ENCODE data around the gene CACNA1B.
"Not testable (repeated sequence)": the region's sequence is repeated elsewhere in the genome, so short reads cannot be mapped to it uniquely, and the experiment has no call there.

CACNA1B gene

DNA sequence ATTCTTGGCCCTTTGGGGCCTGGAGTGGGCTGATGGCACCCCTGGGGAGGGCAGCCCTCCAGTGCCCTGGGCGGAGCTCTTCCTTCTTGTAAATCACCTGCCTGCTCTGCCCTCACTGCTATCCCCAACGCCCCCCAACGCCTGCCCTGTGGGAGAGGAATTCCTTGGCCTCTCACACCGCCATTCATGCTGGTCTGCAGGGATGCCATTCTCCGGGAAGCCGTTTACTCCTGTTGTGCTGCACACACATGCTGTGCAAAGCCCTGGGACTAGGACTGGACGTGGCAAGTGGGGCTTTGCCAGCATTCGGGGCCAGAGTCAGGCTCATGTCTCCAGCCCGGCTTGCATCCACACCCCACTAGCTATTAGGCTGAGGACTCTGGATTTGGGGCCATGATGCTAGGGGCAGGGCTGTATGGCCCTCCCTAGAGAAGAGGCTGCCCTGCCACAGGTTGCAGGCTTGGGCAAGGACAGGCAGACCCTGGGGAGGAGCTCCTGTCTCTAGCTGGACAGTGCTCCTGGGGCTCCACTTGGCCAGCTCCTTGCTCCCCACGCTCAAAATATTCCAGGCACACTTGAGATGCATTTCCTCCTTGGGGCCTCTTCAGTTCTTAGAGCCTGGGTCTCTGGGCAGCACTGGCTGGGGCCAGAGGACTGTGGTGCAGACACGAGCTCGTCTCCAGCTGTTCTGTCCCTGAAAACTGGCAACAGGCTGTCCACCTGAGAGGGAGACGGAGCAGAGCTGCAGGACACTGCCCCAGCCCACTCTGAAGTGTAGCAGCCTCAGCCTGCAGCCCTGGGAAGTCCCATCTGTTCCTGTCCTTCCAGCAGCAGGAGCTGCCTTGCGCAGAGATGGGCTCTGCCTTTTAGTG, 226.9 kb downstream of the CACNA1B start:
- no peak for DNase-seq

DNA sequence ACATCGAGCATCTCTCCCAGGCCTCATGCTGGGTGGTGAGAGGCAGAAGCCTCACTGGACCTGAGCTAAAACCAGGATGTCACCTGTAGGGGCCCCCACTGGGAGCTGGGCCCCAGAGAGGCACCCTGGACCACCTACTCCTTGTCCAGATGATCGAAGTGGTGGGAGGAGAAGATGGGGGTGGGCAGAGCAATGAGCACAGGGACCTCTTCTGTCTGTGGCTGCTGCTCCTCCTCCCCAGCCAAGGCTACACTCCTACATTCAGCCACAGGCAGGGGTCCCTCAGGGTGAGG, 227.5 kb downstream of the CACNA1B start:
- no peak for DNase-seq

DNA sequence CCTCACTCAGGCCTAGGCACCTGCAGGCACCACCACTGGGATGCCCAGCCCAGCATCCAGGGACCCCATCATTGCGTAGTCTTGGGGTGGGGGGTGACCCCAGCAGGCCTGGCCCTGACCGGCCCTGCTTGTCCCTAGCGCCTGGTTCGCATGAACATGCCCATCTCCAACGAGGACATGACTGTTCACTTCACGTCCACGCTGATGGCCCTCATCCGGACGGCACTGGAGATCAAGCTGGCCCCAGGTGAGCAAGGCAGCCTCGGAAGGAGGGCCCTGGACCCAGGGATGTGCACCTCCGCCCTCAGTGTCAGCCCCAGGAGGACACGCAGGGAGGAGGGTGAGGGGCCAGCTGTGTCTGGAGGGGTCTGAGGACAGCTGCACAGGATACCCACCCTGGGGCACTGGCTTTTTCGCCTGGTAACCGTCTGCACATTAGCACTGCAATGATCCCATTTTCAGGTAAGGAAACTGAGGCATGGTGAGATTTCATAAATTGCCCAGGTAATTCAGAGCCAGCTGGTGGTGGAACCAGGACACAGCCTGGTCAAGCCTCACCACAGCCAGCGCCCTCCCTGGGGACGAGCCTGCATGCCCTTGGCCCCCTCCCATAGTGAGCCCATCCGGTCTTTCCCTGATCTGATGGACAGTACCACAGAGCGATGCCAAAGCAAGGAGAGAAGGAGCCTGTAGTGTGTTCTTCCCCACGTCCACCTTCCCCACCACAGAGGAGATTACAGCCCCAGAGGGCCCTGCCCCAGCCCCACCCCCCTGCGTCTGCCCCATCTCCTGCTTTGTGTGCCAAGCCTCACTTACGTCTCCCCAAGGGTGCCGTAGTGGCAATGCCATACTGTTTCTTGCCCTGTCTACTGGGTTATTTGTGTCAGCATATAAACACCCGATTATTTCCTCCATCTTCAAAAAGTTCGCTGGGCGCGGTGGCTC, 228.3 kb downstream of the CACNA1B start:
- DNase-seq = no peak

DNA sequence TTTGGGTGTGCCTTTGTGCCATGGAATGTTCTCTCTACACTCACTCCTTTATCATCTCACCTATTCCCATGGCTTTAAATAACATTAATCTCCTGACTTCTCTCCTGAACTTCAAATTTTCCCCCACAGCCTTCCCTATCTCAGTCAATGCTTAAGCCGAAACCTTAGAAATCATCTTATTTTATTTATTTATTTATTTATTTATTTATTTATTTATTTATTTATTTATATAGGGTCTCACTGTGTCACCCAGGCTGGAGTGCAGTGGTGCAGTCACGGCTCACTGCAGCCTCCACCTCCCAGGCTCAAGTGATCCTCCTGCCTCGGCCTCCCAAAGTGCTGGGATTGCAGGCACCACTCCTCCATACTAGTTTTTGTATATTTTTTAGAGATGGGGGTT, 229.5 kb downstream of the CACNA1B start:
- not testable (repeated sequence) for DNase-seq

DNA sequence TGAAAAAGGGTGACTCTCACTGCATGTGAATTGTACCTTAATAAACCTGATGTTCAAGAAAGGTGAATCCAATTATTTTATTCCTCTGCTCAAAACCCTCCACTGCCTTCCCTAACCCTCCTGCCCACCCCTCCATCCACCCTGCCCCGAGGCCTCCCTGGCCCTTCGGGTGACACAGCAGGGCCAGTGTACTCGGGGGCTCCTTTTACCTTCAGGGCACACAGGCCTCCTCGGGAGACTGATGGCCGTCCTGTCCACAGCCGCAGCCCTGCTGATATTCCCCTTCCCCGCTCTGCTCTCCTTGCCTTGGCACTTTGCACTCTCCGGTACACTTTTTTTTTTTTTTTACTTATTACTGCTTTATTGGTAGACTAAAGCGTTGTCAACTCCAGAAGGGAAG, 234.0 kb downstream of the CACNA1B start:
- DNase-seq = no peak

DNA sequence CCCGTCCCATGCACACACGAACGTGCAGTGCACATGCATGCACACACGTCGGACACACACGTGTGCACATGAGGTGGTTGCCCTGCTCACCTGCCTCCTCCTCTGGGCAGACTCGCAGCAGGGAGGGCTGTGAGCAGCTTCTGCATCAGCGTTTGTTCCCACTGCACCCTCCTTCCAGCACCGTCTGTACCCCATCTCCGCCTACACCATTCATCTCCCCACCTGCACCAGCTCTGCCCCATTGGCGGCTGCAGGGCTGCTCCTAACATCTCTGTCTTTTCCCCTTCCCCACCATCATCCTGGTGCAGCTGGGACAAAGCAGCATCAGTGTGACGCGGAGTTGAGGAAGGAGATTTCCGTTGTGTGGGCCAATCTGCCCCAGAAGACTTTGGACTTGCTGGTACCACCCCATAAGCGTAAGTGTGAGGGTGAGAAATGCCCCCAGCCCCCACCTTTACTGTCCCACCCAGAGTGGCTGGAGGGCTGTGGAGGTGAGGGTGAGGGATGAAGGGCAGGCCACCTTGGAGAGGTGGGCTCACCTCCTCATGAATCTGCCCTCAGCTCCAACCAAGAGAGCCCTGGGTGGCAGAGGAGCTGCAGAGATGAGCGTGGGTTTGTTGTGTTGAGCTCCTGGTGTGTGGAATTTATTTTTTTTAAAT, 234.6 kb downstream of the CACNA1B start:
- no peak for DNase-seq

DNA sequence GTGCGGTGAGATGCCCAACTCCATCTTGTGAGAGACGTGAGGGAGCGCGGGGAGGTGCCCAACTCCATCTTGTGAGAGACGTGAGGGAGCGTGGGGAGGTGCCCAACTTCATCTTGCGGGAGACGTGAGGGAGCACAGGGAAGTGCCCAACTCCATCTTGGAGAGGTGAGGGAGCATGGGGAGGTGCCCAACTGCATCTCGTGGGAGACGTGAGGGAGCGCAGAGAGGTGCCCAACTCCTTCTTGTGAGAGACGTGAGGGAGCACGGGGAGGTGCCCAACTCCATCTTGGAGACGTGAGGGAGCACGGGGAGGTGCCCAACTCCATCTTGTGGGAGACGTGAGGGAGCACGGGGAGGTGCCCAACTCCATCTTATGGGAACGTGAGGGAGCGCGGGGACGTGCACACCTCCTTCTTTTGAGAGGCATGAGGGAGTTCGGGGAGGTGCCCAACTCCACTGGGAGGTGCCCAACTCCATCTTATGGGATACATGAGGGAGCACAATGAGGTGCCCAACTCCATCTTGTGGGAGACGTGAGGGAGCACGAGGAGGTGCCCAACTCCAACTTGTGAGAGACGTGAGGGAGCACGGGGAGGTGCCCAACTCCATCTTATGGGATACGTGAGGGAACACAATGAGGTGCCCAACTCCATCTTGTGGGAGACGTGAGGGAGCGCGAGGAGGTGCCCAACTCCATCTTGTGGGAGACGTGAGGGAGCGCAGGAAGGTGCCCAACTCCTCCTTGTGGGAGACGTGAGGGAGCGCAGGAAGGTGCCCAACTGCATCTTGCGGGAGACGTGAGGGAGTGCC, 235.4 kb downstream of the CACNA1B start:
- DNase-seq = no peak

GRCh38 chr9:138113701-138114325, 236.2 kb downstream of the CACNA1B start:
- DNase-seq = not testable (repeated sequence)

DNA sequence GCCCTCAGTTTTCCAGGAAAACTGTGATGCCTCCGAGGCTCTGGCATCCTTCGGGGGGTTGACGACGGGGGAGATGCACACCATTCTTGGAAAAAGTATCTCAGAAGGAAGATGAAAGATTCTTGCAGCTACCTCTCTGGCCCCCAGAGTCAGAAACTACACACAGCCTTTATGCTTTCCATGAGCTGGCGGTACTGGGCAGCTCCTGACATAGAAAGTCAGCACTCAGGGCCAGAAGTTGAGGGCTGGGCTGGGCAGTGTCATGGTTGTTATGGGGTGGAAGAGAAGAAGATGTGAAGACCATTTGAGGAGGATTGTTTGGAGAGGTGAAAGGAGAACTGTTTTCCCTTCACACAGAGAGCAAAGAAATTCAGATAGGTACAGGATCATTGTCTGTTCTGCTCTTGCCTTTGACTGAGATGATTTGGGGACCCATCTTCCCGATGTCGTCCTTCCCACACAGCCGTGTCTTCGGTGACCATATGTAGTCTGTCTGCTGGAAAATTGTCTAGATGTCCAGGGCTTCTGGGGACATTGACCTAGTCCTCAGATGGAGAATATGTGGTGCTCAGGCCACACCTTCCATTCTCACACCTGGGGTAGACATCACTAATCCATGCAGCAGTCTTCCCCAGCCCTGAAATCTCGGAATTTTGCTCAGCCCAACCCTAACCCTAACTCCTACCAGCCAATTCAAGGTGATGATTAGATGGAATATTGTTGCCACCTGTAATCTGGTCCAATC, 237.1 kb downstream of the CACNA1B start:
- no peak for DNase-seq

GRCh38 chr9:138115506-138115905, 237.9 kb downstream of the CACNA1B start:
- no peak for DNase-seq

DNA sequence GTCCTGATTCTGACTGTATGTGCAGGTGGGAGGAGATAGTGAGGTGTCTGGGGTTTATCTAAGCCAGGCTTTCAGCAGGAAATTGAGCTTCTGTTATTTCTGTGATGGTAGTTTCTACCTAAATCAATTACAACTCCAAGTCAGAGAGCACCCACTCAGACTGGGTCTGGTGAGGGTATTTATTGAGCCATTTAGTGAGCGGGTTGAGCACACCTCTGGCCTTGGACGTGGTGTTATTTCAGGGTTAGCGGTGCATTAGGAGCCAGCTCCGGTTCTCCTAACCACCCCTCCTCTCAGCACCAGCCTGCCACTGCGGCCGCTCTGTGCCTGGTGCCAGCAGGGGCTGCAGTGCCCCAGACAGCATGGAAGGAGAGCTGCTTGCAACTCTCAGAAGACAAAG, 238.9 kb downstream of the CACNA1B start:
- no peak for DNase-seq

- no peak for DNase-seq
Measured at GRCh38 chr9:138117101-138117750, 239.6 kb downstream of the CACNA1B start.

DNA sequence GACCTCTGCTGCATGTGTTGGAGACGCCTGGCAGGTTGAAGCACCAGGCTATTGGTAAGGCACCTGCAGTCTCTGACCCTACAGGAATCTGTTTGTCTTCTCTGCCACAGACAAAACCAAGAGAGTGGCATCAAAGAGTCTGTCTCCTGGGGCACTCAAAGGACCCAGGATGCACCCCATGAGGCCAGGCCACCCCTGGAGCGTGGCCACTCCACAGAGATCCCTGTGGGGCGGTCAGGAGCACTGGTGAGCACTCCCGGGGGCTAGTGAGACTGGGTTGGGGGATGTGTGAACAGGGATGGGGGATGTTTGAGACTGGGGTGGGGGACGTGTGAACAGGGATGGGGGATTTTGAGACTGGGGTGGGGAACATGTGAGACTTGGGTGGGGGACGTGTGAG, 240.3 kb downstream of the CACNA1B start:
- DNase-seq = no peak

DNA sequence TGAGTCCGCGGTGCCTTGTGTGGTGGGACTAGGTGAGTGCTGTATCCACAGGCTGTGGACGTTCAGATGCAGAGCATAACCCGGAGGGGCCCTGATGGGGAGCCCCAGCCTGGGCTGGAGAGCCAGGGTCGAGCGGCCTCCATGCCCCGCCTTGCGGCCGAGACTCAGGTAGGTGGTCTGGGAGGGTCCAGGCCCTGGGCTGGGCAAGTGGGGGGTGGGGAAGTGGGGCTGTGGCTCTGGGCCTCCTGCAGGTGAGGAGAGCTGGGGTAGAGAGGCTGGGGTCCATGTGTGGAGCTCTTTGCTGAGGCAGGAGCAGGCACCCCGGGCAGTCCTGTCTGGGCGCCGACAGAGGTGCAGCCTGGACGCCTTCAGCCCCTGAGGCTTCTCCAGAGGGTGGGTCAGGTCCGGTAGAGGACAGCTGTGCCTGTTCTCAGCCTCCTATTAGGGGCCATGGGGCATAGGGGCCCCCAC, 241.1 kb downstream of the CACNA1B start:
- no peak for DNase-seq

DNA sequence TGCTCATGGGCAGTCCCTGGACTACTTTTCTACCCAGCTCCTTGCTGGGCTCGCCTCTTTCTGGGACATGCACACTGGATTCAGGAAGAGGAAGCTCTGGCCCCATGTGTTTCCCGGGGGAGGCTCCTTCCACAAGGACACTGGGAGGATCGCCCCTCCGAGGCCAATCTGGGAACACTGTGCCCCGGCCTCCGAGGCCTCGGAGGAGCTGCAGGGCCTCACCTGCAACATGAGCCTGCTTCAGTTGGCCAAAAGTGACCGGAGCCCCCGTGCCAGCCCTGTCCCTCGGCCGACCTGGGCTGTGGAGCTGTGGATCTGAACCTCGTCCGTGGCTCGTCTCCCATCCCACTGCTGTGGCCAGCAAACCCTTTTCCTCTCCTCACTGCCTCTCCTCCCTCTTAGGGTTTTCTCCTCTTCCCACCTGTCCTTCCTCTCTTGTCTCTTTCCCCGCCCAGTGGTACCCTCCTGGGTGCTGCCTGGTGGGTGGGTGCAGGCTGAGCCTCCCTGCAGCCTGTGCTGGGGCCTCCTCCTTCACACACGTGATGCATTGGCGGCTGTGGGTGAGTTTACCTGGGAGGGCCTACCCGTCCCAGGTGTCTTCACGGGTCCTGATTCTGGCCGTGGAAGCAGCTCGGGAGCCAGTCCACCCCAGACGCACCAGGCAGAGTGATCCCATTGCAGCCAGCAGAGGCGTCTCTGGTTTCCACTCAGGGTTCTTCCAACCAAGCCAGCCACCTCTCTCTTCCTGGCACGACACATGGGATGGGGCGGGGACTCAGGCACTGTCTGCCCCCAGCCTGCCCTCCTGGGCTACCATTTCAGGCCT, 241.8 kb downstream of the CACNA1B start:
- DNase-seq = no peak

DNA sequence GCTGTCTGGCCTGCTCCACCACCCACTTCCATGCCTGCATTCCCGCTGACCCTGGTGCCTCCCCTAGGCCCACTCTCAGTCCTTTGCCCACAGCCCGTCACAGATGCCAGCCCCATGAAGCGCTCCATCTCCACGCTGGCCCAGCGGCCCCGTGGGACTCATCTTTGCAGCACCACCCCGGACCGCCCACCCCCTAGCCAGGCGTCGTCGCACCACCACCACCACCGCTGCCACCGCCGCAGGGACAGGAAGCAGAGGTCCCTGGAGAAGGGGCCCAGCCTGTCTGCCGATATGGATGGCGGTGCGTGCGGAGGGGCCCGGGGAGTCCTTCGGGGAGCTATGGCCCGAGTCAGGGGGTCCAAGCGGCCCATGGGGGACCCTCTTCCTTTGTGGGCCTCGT, 242.5 kb downstream of the CACNA1B start:
- DNase-seq = no peak

DNA sequence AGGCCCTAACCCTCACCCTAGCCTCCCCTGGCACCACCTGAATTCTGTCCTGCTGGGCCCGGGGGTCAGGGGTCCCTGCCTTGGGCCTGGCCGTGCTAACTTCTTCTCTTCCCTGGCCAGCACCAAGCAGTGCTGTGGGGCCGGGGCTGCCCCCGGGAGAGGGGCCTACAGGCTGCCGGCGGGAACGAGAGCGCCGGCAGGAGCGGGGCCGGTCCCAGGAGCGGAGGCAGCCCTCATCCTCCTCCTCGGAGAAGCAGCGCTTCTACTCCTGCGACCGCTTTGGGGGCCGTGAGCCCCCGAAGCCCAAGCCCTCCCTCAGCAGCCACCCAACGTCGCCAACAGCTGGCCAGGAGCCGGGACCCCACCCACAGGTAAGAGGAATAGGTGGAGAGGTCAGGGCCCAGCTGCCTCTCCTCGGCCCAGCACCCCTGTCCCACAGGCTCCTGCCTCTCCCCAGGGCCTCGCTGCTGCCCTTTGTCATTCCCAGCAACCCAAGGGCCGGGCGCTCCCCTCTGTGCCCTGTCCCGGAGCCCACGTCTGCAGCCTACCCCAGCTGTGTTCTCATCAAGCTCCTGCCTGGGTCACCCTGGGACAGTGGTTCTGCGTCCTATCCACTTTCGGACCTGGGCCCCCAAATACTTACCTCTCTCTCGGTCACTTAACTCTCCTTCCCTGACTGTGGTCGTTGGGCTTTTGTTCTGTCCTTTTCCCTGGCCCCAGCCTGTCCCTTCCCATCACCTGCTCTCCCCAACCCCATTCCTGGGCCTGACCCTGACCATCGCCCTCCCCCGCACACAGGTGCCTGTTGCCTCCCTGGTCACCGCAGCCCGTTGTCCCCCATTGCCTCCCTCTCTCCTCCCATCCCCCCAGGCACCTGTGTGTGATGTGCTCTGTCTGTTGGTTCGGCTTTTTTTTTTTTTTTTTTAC, 243.2 kb downstream of the CACNA1B start:
- no peak for DNase-seq

DNA sequence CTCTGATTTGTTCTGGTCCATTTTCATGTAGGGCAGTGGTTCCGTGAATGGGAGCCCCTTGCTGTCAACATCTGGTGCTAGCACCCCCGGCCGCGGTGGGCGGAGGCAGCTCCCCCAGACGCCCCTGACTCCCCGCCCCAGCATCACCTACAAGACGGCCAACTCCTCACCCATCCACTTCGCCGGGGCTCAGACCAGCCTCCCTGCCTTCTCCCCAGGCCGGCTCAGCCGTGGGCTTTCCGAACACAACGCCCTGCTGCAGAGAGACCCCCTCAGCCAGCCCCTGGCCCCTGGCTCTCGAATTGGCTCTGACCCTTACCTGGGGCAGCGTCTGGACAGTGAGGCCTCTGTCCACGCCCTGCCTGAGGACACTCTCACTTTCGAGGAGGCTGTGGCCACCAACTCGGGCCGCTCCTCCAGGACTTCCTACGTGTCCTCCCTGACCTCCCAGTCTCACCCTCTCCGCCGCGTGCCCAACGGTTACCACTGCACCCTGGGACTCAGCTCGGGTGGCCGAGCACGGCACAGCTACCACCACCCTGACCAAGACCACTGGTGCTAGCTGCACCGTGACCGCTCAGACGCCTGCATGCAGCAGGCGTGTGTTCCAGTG, 244.0 kb downstream of the CACNA1B start:
- DNase-seq = no peak
